Heart left ventricle (tissue), 13 donors: ENCODE measurements around the gene TMEM176B.

Experiments
- CTCF ChIP-seq, 12 donors: fragments of 200-600 bp; sonication (generic) in 4 of 12; IDR thresholded peaks; one replicate each; pipeline versions ENCODE4 v1.5.0 to v1.8.0; 2018 to 2022; ENCODE audit warnings: antibody characterized with exemption in 12 of 12, mild to moderate bottlenecking in 5 of 12
- POLR2A ChIP-seq, 2 donors: fragments of 450-650 bp; IDR thresholded peaks; one replicate each; pipeline ENCODE4 v1.6.1; 2017; ENCODE audit warnings: antibody characterized with exemption in 2 of 2, mild to moderate bottlenecking in 2 of 2, moderate library complexity in 2 of 2
- donor health status: ischemic (EF 13 %, LVEDD 7.1; RV severe dilation, severe dysfunction).
- donor health status: DM: no; HTN: yes; CAD: no.
- donor health status: DM: no; HTN: no; CAD: no.
- donor health status: ischemic (EF 25% LVEDD 6.9; RV normal size, moderate dysfunction).
- donor health status: ischemic (EF 25% LVEDD 5.7; RV mildly dilated, moderate dysfunction).
- donor health status: ischemic (EF 35%, LVEDD 5.7; RV mildly dilated, moderate dysfunction).
- donor health status: nonischemic (EF 11% LVEDD 7.7; RV severe dilation, severe dysfunction).
- donor health status: DM: yes; HTN: yes; CAD: no.
- donor health status: PGD.
- donor health status: ischemic (EF 29% LVEDD 5.4; RV normal size, mild dysfunction).
- donor health status: nonischemic (EF 23%, LVEDD 6.1; RV moderate dilation, normal function).

DNA sequence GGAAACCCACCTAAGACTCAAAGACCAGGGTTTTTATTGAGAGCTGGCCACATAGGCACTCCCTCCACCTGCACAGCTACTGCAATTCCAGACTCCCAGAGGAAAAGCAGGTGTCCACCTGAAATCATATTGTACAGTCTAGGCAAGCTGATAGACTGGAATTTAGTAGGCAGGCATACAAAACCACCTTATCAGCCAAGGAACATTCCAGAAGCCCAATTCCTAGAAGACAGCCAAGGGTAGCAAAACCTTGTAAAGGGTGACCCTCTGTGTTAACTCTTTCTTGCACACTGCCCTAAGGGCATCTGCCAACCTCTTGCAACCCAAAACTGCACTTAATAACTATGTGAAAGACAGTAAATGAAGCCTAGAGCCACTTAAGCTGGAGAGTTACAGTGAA is 5.7 kb upstream of the TMEM176B start:
- TF ChIP-seq POLR2A (IDR thresholded peaks at IDR 0.05) (no peak), CTCF (IDR thresholded peaks at IDR 0.05) (no peak)
